HepG2 (cell line): Measurements from ENCODE around the gene KHK. TPM values are rescaled to one million over a fixed set of nuclear protein-coding genes. Genes with fewer than 3 reads are reported as not detected.

ENCODE experiments used
- CENPT ChIP-seq: sonication (generic); formaldehyde crosslinking; IDR thresholded peaks from 2 replicates; pipeline ENCODE4 v1.8.0; 2022; ENCODE audit warnings: low read depth, mild to moderate bottlenecking, moderate library complexity, missing genetic modification reagents
- GABPA ChIP-seq, 2 experiments: IDR thresholded peaks; 2 replicates each; pipeline ENCODE4 v1.6.1; 2011 to 2016; ENCODE audit warnings: low read depth in 2 of 2, low read length in 1 of 2, missing biosample characterization in 1 of 2, missing genetic modification characterization in 1 of 2
- HDAC1 ChIP-seq: sonication (generic); formaldehyde crosslinking; IDR thresholded peaks from 2 replicates; pipeline ENCODE4 v1.5.1; 2020; ENCODE audit warnings: mild to moderate bottlenecking, missing genetic modification reagents
- KAT7 ChIP-seq: IDR thresholded peaks from 2 replicates; pipeline ENCODE4 v1.6.1; 2018; ENCODE audit warnings: borderline replicate concordance, missing compliant biosample characterization
- NKX3-1 ChIP-seq: sonication (generic); formaldehyde crosslinking; IDR thresholded peaks from 2 replicates; pipeline ENCODE4 v1.5.0; 2020; ENCODE audit warnings: missing genetic modification reagents
- REXO4 ChIP-seq: sonication (generic); formaldehyde crosslinking; IDR thresholded peaks from 2 replicates; pipeline ENCODE4 v1.8.0; 2022; ENCODE audit warnings: missing genetic modification reagents, mild to moderate bottlenecking, borderline replicate concordance
- WIZ ChIP-seq: sonication (generic); formaldehyde crosslinking; IDR thresholded peaks from 2 replicates; pipeline ENCODE4 v1.5.1; 2020; ENCODE audit warnings: mild to moderate bottlenecking, missing genetic modification reagents
- ZNF224 ChIP-seq: sonication (generic); formaldehyde crosslinking; IDR thresholded peaks from 2 replicates; pipeline ENCODE4 v1.5.0; 2020; ENCODE audit warnings: mild to moderate bottlenecking, missing genetic modification reagents
- ZNF460 ChIP-seq: sonication (generic); formaldehyde crosslinking; IDR thresholded peaks from 2 replicates; pipeline ENCODE4 v1.5.1; 2020; ENCODE audit warnings: missing genetic modification reagents, mild to moderate bottlenecking, borderline replicate concordance
- ZNF883 ChIP-seq: sonication (generic); formaldehyde crosslinking; IDR thresholded peaks from 2 replicates; pipeline ENCODE4 v1.5.1; 2020; ENCODE audit warnings: mild to moderate bottlenecking, missing genetic modification reagents; ENCODE audit errors: not compliant biosample characterization
- polyA plus RNA-seq, 8 experiments: library from polyadenylated mRNA; depleted of rRNA in 3 of 8; stranded (reverse) in 7 of 8; unstranded in 1 of 8; fragments of >200 nt; fragmentation: Illumina TruSeq in 4 of 8; extraction: Trizol in 4 of 8; gene quantifications; 2 replicates each; pipeline versions ENCODE4 v1.2.1 to v1.2.3, GENCODE V29; 2011 to 2016; ENCODE audit warnings: low read depth in 4 of 8, missing spikeins in 1 of 8, mixed read lengths in 1 of 8; ENCODE audit not compliant: insufficient read depth in 1 of 8
- total RNA-seq, 5 experiments: library from RNA; depleted of rRNA; stranded (reverse); fragments of >200 nt; fragmentation: Illumina TruSeq; extraction: Trizol; gene quantifications; 2 replicates each; pipeline ENCODE4 v1.2.3, GENCODE V29; 2016; ENCODE audit warnings: low read depth in 1 of 5
- TF ChIP-seq, protein P1 (sequence below): sonication (generic); formaldehyde crosslinking; IDR thresholded peaks from 2 replicates; pipeline ENCODE4 v1.9.0; 2021; ENCODE audit warnings: mild to moderate bottlenecking, missing genetic modification reagents
- TF ChIP-seq, protein P2 (sequence below): sonication (generic); formaldehyde crosslinking; IDR thresholded peaks from 2 replicates; pipeline ENCODE4 v1.8.1; 2022; ENCODE audit warnings: mild to moderate bottlenecking, missing genetic modification reagents
- TF ChIP-seq, protein P3 (sequence below): sonication (generic); formaldehyde crosslinking; IDR thresholded peaks from 2 replicates; pipeline ENCODE4 v1.8.0; 2022; ENCODE audit warnings: mild to moderate bottlenecking, missing genetic modification reagents, moderate library complexity

Gene KHK
- total and polyA plus RNA-seq, 2 of the 13 experiments (the other 11 are each of a cell fraction or from before 2014, with no cell fraction given) = 40.9 to 99.2 TPM

DNA sequence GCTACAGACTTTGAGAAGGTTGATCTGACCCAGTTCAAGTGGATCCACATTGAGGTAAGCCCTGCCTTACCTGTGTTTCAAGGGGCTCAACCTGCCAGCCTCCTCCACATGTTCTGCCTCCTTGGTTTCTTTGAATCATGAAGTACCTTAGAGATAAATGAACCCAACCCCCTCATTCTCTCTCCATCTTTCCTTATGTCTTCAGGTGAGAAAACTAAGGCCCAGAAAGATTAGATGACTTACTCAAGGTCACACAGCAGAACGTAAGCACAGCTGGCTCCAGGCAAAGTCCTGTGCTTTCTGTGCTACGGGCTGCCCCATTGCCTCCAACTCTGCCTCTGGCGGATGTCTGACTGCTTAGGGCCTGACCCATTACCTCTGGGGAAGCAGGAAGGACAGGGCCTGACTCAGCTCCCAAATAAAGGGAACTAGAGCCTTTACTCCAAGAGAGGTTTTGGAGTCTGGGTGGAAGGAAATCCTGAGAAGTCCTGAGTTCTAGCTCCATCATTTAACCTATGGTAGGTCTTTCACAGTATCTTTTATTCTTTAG, 10.3 kb downstream of the KHK start (continued):
- TF ChIP-seq REXO4 (CRISPR knock-in tag) = no peak
- TF ChIP-seq, protein P1, sequence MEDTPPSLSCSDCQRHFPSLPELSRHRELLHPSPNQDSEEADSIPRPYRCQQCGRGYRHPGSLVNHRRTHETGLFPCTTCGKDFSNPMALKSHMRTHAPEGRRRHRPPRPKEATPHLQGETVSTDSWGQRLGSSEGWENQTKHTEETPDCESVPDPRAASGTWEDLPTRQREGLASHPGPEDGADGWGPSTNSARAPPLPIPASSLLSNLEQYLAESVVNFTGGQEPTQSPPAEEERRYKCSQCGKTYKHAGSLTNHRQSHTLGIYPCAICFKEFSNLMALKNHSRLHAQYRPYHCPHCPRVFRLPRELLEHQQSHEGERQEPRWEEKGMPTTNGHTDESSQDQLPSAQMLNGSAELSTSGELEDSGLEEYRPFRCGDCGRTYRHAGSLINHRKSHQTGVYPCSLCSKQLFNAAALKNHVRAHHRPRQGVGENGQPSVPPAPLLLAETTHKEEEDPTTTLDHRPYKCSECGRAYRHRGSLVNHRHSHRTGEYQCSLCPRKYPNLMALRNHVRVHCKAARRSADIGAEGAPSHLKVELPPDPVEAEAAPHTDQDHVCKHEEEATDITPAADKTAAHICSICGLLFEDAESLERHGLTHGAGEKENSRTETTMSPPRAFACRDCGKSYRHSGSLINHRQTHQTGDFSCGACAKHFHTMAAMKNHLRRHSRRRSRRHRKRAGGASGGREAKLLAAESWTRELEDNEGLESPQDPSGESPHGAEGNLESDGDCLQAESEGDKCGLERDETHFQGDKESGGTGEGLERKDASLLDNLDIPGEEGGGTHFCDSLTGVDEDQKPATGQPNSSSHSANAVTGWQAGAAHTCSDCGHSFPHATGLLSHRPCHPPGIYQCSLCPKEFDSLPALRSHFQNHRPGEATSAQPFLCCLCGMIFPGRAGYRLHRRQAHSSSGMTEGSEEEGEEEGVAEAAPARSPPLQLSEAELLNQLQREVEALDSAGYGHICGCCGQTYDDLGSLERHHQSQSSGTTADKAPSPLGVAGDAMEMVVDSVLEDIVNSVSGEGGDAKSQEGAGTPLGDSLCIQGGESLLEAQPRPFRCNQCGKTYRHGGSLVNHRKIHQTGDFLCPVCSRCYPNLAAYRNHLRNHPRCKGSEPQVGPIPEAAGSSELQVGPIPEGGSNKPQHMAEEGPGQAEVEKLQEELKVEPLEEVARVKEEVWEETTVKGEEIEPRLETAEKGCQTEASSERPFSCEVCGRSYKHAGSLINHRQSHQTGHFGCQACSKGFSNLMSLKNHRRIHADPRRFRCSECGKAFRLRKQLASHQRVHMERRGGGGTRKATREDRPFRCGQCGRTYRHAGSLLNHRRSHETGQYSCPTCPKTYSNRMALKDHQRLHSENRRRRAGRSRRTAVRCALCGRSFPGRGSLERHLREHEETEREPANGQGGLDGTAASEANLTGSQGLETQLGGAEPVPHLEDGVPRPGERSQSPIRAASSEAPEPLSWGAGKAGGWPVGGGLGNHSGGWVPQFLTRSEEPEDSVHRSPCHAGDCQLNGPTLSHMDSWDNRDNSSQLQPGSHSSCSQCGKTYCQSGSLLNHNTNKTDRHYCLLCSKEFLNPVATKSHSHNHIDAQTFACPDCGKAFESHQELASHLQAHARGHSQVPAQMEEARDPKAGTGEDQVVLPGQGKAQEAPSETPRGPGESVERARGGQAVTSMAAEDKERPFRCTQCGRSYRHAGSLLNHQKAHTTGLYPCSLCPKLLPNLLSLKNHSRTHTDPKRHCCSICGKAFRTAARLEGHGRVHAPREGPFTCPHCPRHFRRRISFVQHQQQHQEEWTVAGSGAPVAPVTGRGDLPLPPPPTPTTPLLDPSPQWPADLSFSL (CRISPR knock-in tag) = no peak
- peak; percentile 17 for TF ChIP-seq ZNF883 (CRISPR knock-in tag)
- TF ChIP-seq WIZ = no peak
- TF ChIP-seq ZNF224 = 0 out of 2 replicates have a peak, but pooled peaks have one; percentile 8
- TF ChIP-seq GABPA (IDR thresholded peaks at IDR 0.05; ENCODE audit: low read depth, low read length) = no peak
- no peak for TF ChIP-seq GABPA (CRISPR knock-in tag; IDR thresholded peaks at IDR 0.05; ENCODE audit: low read depth)
- no peak for TF ChIP-seq HDAC1
- TF ChIP-seq CENPT (CRISPR knock-in tag) = no peak
- TF ChIP-seq KAT7 (CRISPR knock-in tag) = peak; percentile 10; the same call in 1 of the 2 replicates
- TF ChIP-seq NKX3-1 (CRISPR knock-in tag) = no peak
- TF ChIP-seq, protein P2, sequence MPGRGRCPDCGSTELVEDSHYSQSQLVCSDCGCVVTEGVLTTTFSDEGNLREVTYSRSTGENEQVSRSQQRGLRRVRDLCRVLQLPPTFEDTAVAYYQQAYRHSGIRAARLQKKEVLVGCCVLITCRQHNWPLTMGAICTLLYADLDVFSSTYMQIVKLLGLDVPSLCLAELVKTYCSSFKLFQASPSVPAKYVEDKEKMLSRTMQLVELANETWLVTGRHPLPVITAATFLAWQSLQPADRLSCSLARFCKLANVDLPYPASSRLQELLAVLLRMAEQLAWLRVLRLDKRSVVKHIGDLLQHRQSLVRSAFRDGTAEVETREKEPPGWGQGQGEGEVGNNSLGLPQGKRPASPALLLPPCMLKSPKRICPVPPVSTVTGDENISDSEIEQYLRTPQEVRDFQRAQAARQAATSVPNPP = no peak
- TF ChIP-seq, protein P3, sequence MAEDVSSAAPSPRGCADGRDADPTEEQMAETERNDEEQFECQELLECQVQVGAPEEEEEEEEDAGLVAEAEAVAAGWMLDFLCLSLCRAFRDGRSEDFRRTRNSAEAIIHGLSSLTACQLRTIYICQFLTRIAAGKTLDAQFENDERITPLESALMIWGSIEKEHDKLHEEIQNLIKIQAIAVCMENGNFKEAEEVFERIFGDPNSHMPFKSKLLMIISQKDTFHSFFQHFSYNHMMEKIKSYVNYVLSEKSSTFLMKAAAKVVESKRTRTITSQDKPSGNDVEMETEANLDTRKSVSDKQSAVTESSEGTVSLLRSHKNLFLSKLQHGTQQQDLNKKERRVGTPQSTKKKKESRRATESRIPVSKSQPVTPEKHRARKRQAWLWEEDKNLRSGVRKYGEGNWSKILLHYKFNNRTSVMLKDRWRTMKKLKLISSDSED (CRISPR knock-in tag) = no peak
- no peak for TF ChIP-seq ZNF460 (CRISPR knock-in tag)
- TF ChIP-seq, all 625 proteins: peak for 8
